ENCODE data around the gene CD34. TPM values are rescaled to one million over a fixed set of nuclear protein-coding genes. Genes with fewer than 3 reads are reported as not detected.

CD34 gene
- total RNA-seq, 2 donors from 2014 or later, result 67.8 to 77.3 TPM

DNA sequence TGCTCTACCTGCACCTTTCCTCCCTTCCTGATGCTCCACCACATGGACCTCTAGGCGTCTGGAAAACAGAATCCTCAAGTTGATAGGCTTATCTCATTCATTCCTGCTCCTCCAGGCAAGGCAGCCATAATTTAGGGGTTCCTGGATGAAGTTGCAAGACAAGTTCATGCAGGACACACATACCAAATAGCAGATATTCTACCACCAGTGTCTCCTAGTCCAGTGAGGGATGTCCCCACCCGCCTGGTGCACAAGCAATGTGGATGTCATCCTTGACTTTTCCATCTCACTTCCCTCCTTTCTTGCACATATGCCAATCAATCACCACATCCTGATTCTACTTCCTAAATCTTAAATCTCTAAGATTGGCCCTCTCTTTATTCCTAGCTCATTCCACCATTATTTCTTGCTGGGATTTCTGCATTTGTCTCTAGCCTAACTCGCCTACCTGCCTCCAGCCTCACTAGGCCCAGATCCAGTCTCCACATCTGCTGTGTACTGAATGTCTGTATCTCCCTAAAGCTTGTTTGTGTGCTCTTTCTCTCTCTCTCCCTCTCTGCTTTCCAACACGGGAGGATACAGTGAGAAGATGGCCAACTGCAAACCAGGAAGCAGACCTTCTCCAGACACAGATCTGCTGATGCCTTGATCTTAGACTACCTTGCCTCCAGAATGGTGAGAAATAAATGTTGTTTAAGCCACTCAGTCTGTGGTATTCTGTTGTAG is 40.5 kb downstream of the CD34 start:
- Histone ChIP-seq H3K36me3 (no peaks in the 10 kb centered on the region), H3K9me3 (no peaks in the 10 kb centered on the region), H3K4me3 (no peak overlapping the region), H3K27me3 (replicated peaks; ENCODE audit: insufficient read depth) (no peaks in the 10 kb centered on the region), H3K4me1 (ENCODE audit: control insufficient read depth in 1 of 2, low read depth in 2 of 2) (peaks cover 15 to 57% of the 10 kb centered on the region in 2 donors), H3K27ac (peak overlapping the region; percentile 83 to 89)
- TF ChIP-seq, protein P1, sequence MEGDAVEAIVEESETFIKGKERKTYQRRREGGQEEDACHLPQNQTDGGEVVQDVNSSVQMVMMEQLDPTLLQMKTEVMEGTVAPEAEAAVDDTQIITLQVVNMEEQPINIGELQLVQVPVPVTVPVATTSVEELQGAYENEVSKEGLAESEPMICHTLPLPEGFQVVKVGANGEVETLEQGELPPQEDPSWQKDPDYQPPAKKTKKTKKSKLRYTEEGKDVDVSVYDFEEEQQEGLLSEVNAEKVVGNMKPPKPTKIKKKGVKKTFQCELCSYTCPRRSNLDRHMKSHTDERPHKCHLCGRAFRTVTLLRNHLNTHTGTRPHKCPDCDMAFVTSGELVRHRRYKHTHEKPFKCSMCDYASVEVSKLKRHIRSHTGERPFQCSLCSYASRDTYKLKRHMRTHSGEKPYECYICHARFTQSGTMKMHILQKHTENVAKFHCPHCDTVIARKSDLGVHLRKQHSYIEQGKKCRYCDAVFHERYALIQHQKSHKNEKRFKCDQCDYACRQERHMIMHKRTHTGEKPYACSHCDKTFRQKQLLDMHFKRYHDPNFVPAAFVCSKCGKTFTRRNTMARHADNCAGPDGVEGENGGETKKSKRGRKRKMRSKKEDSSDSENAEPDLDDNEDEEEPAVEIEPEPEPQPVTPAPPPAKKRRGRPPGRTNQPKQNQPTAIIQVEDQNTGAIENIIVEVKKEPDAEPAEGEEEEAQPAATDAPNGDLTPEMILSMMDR (IDR thresholded peaks at IDR 0.05), result no peak
- ATAC-seq (ENCODE audit: insufficient number of reproducible peaks, low FRiP score, low read depth) (no peak), DNase-seq (ENCODE audit: low spot score) (no peak)

DNA sequence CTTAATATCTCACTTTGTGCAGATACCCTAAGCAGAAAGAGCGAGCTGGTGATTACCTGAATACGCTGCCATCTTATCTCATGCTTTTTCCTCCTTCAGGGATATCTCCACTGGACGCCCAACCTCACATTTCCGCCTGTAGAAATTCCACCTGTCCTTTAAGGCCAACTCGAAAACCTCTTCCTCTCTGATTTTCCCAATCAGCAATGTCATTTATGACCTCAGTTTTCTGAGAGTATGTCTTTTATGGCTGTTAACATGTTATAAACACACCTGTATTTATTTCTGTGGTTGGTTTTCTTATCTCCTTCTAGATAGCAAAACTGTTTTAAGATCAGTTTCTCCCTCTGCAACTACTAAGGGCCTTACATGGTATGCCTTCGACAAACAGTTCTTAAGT is 41.1 kb downstream of the CD34 start:
- DNase-seq (ENCODE audit: low spot score) (no peak), ATAC-seq (ENCODE audit: insufficient number of reproducible peaks, low FRiP score, low read depth) (no peak)
- peak overlapping the region; percentile 83 to 89 for H3K27ac ChIP-seq
- H3K4me3 ChIP-seq, result no peak overlapping the region
- no peaks in the 10 kb centered on the region for H3K9me3 ChIP-seq
- H3K27me3 ChIP-seq (replicated peaks; ENCODE audit: insufficient read depth), result no peaks in the 10 kb centered on the region
- TF ChIP-seq, protein P1 (IDR thresholded peaks at IDR 0.05), result no peak
- H3K36me3 ChIP-seq, result no peaks in the 10 kb centered on the region
- H3K4me1 ChIP-seq (ENCODE audit: control insufficient read depth in 1 of 2, low read depth in 2 of 2), result peaks cover 18 to 63% of the 10 kb centered on the region in 2 donors

DNA sequence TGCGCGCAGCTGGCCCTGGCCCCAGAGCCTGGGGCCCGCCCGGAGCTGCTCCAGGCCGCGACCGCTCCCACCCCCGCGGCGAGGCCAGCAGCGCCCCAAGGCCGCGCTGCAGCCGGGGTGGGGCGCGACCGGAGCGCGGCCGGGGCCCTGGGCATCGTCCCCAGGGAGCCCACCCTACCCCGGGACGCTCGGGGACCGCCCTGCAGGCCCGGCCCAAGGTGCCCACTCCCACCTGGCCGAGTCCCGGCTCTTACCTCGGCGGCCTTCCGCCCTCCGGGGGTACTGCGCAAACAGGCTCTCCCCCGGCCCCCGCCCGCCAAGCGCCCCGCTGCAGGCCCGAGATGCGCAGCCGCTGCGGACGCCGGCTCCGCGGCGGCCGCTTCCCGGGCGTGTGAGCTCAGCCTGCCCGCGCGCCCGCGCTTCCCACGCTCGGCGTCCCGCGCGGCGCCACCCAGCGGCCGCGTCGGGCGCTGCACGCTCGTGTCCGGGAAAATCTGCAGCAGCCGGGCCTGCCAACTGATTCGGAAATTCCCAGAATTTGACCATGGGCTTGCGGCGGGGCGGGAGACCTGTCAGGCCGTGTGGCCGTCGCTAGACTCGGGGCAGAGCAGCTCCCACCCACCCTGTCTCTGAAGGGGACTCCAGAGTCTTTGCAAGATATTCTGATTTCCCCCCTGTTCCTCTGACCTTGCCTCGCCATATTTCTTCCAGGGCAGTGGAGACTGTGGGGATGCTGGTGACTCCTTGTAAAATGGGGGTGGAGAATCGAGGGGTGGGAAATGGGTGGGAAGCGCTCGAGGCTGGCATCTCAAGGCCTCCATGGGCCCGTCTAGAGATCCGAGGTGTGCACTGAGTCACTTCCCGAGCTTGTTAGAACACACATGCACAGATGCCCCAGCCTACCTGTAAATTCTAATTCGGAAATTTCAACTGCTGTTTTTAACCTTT is 41.9 kb downstream of the CD34 start:
- peak overlapping the region; percentile 86 for H3K4me3 ChIP-seq
- ATAC-seq (ENCODE audit: insufficient number of reproducible peaks, low FRiP score, low read depth), result peak; percentile 68
- peak overlapping the region; percentile 89 to 90 for H3K27ac ChIP-seq
- H3K36me3 ChIP-seq, result no peaks in the 10 kb centered on the region
- DNase-seq (ENCODE audit: low spot score), result no peak
- no peaks in the 10 kb centered on the region for H3K9me3 ChIP-seq
- TF ChIP-seq, protein P1 (IDR thresholded peaks at IDR 0.05), result peak; percentile 71
- peaks cover 24 to 71% of the 10 kb centered on the region in 2 donors for H3K4me1 ChIP-seq (ENCODE audit: control insufficient read depth in 1 of 2, low read depth in 2 of 2)
- H3K27me3 ChIP-seq (replicated peaks; ENCODE audit: insufficient read depth), result no peaks in the 10 kb centered on the region

DNA sequence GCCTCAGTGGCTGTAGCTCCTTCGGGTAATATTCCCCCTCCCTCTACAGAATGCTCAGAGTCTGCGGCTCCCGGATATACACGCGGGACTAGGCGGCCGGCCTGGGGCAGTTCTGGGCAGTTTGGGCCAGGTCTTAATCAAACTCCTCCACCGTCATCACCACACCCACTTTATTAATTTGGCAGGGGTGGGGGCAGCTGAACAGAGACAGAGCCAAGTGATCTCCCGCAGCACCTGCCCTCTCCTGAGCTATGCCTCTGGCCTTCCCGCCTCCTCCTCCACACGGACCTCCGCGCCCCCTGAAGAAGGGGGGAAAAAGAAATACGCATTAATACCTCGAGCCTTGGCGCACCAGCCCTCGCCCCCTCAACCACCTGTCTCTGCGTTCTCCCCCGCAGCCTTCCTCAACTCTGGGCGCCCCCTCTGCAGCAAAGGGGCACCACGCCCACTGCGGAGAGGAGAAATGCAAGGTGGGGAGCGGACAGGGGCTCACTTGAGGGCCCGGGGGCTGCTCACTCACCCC is 42.6 kb downstream of the CD34 start:
- Histone ChIP-seq H3K4me1 (ENCODE audit: control insufficient read depth in 1 of 2, low read depth in 2 of 2) (peaks cover 29 to 71% of the 10 kb centered on the region in 2 donors), H3K36me3 (no peaks in the 10 kb centered on the region), H3K27me3 (replicated peaks; ENCODE audit: insufficient read depth) (no peaks in the 10 kb centered on the region), H3K4me3 (peak overlapping the region; percentile 86), H3K27ac (peak overlapping the region; percentile 89 to 90), H3K9me3 (no peaks in the 10 kb centered on the region)
- no peak for DNase-seq (ENCODE audit: low spot score)
- TF ChIP-seq, protein P1 (IDR thresholded peaks at IDR 0.05), result no peak
- ATAC-seq (ENCODE audit: insufficient number of reproducible peaks, low FRiP score, low read depth), result no peak

All from thoracic aorta (tissue), 2 donors.